ENCODE data around the gene MEOX1. TPM values are rescaled to one million over a fixed set of nuclear protein-coding genes. Genes with fewer than 3 reads are reported as not detected.

MEOX1 gene
- total and polyA plus RNA-seq, 2 of the 4 experiments (the other 2 are of a cell fraction): 0.48 to 0.72 TPM

GRCh38 chr17:43645765-43646481, 15.8 kb downstream of the MEOX1 start:
- Histone ChIP-seq H2BK5ac (ENCODE audit: low read depth, low read length, poor library complexity, severe bottlenecking) (no peak overlapping the region), H3K79me1 (ENCODE audit: low read depth in 1 of 2, low read length in 2 of 2) (no peaks in the 10 kb centered on the region), H3K27ac (ENCODE audit: insufficient read depth, low read length) (no peak overlapping the region), H3K9me3 (ENCODE audit: control insufficient read depth, insufficient read depth, low read length) (no peaks in the 10 kb centered on the region), H4K20me1 (ENCODE audit: insufficient read depth, low read length) (no peaks in the 10 kb centered on the region), H3K36me3 (ENCODE audit: control insufficient read depth, insufficient read depth, low read length) (no peaks in the 10 kb centered on the region), H2AK9ac (replicated peaks; ENCODE audit: low read depth, low read length, poor library complexity) (peak overlapping the region; percentile 78), H3K23ac (ENCODE audit: low read depth, low read length) (peak overlapping the region; percentile 65; the same call in 1 of the 2 replicates), H2AFZ (replicated peaks; ENCODE audit: low read length, poor library complexity) (peak overlapping the region; percentile 74), H3K27me3 (ENCODE audit: control insufficient read depth, insufficient read depth, low read length) (peaks cover 20% of the 10 kb centered on the region), H2BK15ac (ENCODE audit: low read depth, low read length) (peak overlapping the region; percentile 61; the same call in 1 of the 3 replicates), H3K4ac (ENCODE audit: low read depth, low read length) (0 out of 2 replicates have a peak overlapping the region, but pooled peaks have one; percentile 36), H3K4me3 (ENCODE audit: insufficient read depth, low read depth, low read length) (no peak overlapping the region), H3K9ac (ENCODE audit: low read depth, low read length) (no peak overlapping the region), H3K9me1 (ENCODE audit: insufficient read depth, low read length) (no peaks in the 10 kb centered on the region; the same call in 1 of the 2 replicates), H2BK20ac (ENCODE audit: low read depth, low read length) (peak overlapping the region; percentile 25; the same call in 1 of the 2 replicates), H3K14ac (replicated peaks; ENCODE audit: low read depth, low read length) (peak overlapping the region; percentile 21; the same call in 1 of the 2 replicates), H3K4me2 (ENCODE audit: low read depth, low read length) (no peak overlapping the region; the same call in 1 of the 2 replicates), H4K8ac (ENCODE audit: low read depth in 2 of 2, low read length in 2 of 2) (peak overlapping the region; percentile 40 to 85; a peak in 3 of 4 replicates), H4K91ac (ENCODE audit: insufficient read depth, low read depth, low read length) (peak overlapping the region; percentile 41; the same call in 1 of the 2 replicates), H4K5ac (ENCODE audit: low read depth, low read length) (no peak overlapping the region), H2AK5ac (ENCODE audit: low read depth, low read length) (no peak overlapping the region), H3K18ac (ENCODE audit: low read depth, low read length) (no peak overlapping the region), H3K4me1 (ENCODE audit: control insufficient read depth, insufficient read depth, low read length) (no peaks in the 10 kb centered on the region), H3K56ac (ENCODE audit: extremely low read depth, insufficient read depth, low read length) (no peak overlapping the region), H2BK120ac (ENCODE audit: low read depth, low read length) (no peak overlapping the region)
- no peak for DNase-seq
- dilution Hi-C loops (cut with HindIII; ENCODE audit: low sequenced_read_pairs, unreplicated experiment): no loop called here
- no TSS peak for BruUV-seq (replicated peaks)
- 14% methylated on average over 45 of the region's 72 CpGs; no CpG with 5 or more reads in 1 of the 2 experiments for WGBS, 2 experiments (ENCODE audit: extremely low coverage in 2 of 2, insufficient read length in 1 of 2)
- peak; percentile 41; the same call in 1 of the 2 replicates for TF ChIP-seq BHLHE40 (IDR thresholded peaks at IDR 0.05; ENCODE audit: low read depth, low read length)
- TF ChIP-seq CEBPB (IDR thresholded peaks at IDR 0.05; ENCODE audit: low read depth, low read length): 0 out of 2 replicates have a peak, but pooled peaks have one; percentile 4
- no peak for TF ChIP-seq NFE2L2 (IDR thresholded peaks at IDR 0.05; ENCODE audit: low read depth, low read length)
- CTCF ChIA-PET: no interaction called here
- intact Hi-C loops (cut with micrococcal nuclease): no loop called here
- in situ Hi-C loops (cut with MboI; ENCODE audit: low sequenced_read_pairs): no loop called here
- ATAC-seq (ENCODE audit: low read depth): peak; percentile 42
- POLR2A ChIA-PET (ENCODE audit: unreplicated experiment): no interaction called here

Data from IMR-90 (cell line).